Erythroblast (primary cell): Measurements from ENCODE around the gene TIMM50.
"Not testable (repeated sequence)": the region's sequence is repeated elsewhere in the genome, so short reads cannot be mapped to it uniquely, and the experiment has no call there.

Experiments used
- GATA1 ChIP-seq: IDR thresholded peaks from 2 replicates; pipeline ENCODE4 v1.6.1; 2011; ENCODE audit warnings: low read depth, mild to moderate bottlenecking, control low read depth, low read length, moderate library complexity
- POLR2A ChIP-seq: IDR thresholded peaks from 2 replicates; pipeline ENCODE4 v1.6.1; 2011; ENCODE audit warnings: mild to moderate bottlenecking, low read length

DNA sequence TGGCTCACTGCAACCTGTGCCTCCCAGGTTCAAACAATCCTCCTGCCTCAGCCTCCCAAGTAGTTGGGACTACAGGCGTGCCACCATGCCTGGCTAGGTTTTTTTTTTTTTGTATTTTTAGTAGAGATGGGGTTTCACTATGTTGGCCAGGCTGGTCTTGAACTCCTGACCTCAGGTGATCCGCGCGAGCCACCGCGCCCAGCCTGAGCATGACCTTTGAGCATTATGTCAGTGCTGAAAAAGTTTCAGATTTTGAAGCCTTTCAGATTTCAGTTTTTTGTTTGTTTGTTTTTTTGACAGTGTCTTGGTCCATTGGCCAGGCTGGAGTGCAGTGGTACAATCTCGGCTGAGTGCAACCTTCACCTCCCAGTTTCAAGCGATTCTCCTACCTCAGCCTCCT, 29.4 kb upstream of the TIMM50 start:
- not testable (repeated sequence) for TF ChIP-seq POLR2A, GATA1
